NCI-H1048 (cell line): ENCODE data around the gene SAP30L.
A peak's percentile ranks its signal among the peaks of the same experiment; 100 is the strongest.

Experiments used
- DNase-seq: peaks from one replicate; lab custom pipeline; 2025; lab: John Stamatoyannopoulos, UW

The SAP30L gene

GRCh38 chr5:154466147-154466546 is 20.4 kb downstream of the SAP30L start:
- DNase-seq, result no peak

GRCh38 chr5:154466671-154467070 is 20.9 kb downstream of the SAP30L start:
- DNase-seq, result no peak

- peak; percentile 38 for DNase-seq
Measured at GRCh38 chr5:154467655-154468354, 22.0 kb downstream of the SAP30L start.

GRCh38 chr5:154470137-154470536 is 24.3 kb downstream of the SAP30L start:
- DNase-seq, result no peak

GRCh38 chr5:154470947-154471870 is 25.4 kb downstream of the SAP30L start:
- no peak for DNase-seq

GRCh38 chr5:154472871-154473580 is 27.2 kb downstream of the SAP30L start:
- no peak for DNase-seq

GRCh38 chr5:154473581-154474283 is 27.9 kb downstream of the SAP30L start:
- DNase-seq, result no peak

- DNase-seq, result no peak
Measured at GRCh38 chr5:154474396-154475334, 28.9 kb downstream of the SAP30L start.

- DNase-seq, result no peak
Measured at GRCh38 chr5:154475591-154476353, 30.0 kb downstream of the SAP30L start.

- DNase-seq, result no peak
Measured at GRCh38 chr5:154476354-154477205, 30.8 kb downstream of the SAP30L start.

- DNase-seq, result no peak
Measured at GRCh38 chr5:154477382-154478223, 31.8 kb downstream of the SAP30L start.

GRCh38 chr5:154478224-154478565 is 32.4 kb downstream of the SAP30L start, which contains the start of gene HAND1:
TSS of gene HAND1 (minus strand) at chr5:154478227. CDS start at chr5:154478008, 219 bp downstream.
- DNase-seq, result no peak

- DNase-seq, result no peak
Measured at GRCh38 chr5:154478752-154479159, 33.0 kb downstream of the SAP30L start.

GRCh38 chr5:154479160-154479943 is 33.6 kb downstream of the SAP30L start:
- no peak for DNase-seq

- no peak for DNase-seq
Measured at GRCh38 chr5:154479944-154480750, 34.4 kb downstream of the SAP30L start.

GRCh38 chr5:154480847-154481246 is 35.0 kb downstream of the SAP30L start:
- no peak for DNase-seq
